HG03354 (cell line): Measurements from ENCODE around the gene YIPF2.
A peak's percentile ranks its signal among the peaks of the same experiment; 100 is the strongest.
"Not testable (repeated sequence)": the region's sequence is repeated elsewhere in the genome, so short reads cannot be mapped to it uniquely, and the experiment has no call there.

Experiments used
- ATAC-seq: cut with Tn5 transposase; IDR thresholded peaks from one replicate; pipeline ENCODE4 v1.9.1; 2021; ENCODE audit warnings: mild to moderate bottlenecking; ENCODE audit not compliant: unreplicated experiment, poor library complexity, severe bottlenecking

The YIPF2 gene

DNA sequence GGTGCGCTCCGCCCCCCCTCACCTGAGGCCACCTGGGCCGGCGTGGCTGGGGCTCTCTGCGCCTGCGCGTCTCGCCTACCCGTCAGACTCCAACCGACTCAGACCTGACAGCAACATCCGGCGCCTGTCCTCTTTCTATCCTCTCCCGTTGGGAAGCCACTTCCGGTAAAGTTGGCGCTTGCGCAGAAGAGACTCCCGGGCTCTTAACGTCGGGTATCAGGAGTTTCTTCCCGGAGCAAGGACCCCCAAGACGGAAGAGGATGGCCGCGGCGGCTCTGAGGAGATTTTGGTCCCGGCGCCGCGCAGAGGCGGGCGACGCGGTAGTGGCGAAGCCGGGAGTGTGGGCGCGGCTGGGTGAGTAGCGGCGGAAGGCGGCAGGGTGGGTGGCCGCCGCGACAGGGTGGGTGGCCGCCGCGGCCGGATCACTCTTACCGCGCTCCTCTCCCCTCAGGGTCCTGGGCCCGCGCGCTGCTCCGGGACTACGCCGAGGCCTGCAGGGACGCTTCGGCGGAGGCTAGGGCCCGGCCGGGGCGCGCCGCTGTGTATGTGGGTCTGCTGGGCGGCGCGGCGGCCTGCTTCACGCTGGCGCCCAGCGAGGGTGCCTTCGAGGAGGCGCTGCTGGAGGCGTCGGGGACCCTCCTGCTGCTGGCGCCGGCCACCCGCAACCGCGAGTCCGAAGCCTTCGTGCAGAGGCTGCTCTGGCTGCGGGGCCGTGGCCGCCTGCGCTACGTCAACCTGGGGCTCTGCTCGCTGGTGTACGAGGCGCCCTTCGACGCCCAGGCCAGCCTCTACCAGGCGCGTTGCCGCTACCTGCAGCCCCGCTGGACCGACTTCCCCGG is at the start of gene YIPF2, which contains the start of gene TIMM29:
Gene YIPF2 (minus strand): TSS at position 77 of the 839 bp plus-strand sequence. CDS start 229 bp downstream, outside the sequence.
Gene TIMM29 (plus strand): TSS at position 249 of the 839 bp plus-strand sequence. CDS start 12 bp downstream, at position 261.
- peak; percentile 81 for ATAC-seq

DNA sequence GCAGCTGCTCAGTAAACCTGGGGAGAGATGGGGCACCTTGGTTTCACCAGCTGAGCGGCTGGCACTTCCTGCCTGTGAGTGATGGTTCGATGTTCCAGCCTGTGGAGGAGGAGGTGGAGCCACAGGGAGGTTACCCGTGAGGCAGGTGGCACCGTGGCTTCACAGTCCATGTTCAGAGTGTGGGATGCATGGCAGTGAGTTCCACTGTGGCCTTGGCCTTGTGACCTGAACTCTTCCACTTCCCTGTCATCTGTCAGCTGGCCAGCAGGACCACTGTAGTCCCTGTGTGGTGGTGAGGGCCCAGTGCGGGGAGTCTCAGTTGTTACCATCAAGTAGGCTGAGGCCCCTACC is 49.3 kb upstream of the YIPF2 start:
- no peak for ATAC-seq

DNA sequence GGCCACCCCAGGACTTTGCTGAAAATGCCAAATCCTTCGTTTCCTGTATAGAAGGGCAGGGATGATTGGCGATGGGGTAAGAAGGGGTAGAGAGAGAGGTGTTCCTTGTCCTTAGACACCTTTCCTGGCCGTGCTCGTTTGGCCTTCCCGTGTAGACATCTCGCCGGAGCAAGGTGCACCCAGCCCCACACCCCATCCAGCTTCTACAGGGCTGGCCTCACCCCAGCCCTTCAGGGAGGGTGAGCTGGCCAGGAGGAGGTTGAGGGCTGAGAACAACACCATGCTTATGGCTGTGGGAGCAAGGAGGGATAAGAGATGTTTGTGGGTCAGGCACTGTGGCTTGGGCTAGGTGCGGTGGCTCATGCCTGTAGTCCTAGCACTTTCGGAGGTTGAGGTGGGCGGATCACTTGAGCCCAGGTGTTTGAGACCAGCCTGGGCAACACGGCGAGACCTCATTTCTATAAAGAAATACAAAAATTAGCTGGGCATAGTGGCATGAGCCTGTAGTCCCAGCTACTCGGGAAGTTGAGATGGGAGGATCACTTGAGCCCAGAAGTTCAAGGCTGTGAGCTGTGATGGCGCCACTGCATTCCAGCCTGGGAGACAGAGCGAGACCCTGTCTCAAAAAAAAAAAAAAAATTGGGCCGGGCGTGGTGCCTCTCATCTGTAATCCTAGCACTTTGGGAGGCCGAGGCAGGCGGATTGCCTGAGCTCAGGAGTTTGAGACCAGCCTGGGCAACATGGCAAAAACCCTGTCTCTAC is 47.9 kb upstream of the YIPF2 start:
- ATAC-seq, result no peak

DNA sequence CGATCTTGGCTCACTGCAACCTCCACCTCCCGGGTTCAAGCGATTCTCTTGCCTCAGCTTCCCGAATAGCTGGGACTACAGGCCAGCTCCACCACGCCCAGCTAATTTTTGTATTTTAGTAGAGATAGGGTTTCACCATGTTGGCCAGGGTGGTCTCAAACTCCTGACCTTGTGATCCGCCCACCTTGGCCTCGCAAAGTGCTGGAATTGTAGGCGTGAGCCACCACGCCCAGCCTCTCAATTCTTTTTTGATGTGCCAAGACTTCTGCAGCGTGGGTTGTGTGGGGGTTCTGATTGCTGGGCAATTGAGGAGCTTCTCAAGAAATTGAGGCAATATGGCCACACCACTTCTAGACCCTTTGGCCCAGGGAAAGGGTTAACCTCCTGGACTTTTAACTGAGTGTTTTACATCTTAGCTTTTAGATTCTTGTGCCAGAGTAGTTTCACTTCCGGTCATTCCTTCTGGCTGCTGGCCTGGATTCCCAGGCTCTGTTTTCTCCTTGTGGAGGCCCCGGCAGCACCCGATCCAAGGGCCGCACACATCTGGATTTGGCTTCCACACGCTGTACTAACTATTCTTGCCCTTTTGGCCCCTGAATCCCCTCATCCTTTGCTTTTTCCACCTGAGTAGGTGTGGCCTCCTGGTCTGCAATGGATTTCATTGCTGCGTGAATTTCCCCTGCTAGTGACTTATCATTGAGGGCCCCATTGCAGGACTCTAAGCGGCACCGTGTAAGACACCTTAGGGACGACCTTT is 47.1 kb upstream of the YIPF2 start:
- ATAC-seq, result no peak

DNA sequence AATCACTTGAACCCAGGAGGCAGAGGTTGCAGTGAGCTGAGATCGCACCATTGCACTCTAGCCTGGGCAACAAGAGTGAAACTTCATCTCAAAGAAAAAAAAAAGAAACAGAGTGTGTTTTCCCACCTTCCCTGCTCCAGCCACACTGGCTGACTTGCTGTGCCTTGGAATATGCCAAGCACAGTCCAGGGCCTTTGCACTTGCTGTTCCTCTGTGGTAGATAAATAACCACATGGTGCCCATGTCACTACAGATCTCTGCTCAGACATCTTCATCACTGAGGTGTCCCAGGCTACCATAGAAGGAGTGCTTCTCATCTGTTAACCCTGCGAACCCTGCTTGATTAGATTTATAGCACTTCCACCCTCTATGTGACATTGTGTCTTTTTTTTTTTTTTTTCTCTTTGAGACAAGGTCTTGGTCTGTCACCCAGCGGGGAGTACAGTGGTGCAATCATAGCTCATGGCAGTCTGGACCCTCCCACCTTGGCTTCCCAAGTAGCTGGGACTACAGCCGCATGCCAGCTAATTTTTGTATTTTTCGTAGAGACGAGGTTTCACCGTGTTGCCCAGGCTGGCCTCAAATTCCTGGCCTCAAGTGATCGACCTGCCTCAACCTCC is 42.8 kb upstream of the YIPF2 start:
- ATAC-seq, result no peak

DNA sequence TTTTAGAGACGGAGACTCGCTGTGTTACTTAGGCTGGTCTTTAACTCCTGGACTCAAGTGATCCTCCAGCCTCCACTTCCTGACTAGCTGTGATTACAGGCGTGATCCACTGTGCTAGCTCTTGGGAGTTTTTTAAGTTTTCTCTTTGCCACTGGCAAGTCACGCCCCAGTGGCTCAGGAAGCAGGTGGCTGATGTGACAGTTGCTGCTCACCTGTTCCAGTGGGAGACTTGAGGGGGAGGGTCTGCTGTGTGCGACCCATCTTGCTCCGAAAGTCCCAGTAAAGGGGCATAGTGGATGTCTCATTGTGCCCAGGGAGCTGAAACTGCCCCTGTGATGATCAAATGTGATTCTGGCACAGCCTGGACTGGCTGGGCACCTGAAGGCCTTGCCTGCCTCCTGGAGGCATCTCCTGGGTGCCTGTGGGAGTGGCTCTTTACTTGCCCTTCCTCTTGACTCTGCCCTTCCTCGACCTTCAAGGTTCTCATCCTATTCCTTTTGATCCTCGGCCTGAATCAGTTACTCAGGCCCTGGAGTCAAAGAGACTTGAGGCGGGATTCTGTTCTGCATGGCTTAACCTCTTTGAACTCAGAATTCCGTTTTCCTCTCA is 40.2 kb upstream of the YIPF2 start:
- no peak for ATAC-seq

DNA sequence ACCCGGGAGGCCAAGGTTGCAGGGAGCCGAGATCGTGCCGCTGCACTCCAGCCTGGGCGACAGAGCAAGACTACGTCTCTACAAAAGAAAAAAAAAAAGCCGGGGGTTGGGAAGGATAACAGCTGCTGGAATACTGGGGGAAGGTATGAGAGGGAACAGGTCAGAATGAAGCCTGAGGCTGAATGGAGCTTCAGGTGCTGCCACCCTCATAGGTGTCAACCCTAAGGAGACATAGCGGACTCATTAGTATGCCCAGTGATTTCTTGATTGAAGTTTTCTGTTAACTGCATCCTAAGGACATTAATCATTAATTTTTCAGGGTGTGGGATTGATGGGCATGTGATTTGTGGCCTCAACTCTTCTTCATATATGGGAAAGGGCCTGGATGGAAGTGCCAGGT is 38.4 kb upstream of the YIPF2 start:
- ATAC-seq, result no peak

DNA sequence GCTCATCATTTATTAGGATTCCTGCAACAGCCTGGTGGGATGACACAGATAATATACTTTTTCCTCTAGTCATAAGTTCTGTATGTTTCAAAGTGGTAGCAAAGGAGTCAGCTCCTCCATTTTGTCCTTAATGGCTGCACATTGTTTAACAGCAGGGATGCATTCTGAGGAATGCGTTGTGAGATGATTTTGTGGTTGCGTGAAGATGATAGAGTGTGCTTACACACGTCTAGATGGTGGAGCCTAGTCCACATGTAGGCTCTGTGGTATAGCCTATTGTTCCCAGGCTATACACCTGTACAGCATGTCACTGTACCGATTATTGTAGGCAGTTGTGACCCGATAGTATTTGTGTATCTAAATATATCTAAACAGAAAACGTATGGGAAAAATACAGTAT is 37.0 kb upstream of the YIPF2 start:
- no peak for ATAC-seq

DNA sequence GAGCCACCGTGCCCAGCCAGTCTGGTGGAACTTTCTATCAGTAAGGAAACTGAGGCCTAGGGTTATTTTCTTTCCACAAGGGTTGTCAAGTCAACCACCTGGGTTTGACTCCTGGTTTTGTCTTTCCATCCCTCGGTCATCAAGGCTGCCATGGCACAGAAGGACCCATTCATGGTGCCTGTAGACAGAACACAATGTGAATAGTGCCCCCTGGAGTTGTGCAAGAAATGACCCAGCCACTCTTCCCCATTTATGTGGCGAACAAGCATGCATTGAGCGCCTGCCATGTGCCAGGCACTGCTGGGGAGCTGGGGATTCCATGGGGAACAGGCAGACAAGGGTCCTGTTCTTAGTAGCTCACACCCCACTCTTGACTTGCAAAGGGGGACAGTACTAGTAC is 36.5 kb upstream of the YIPF2 start:
- ATAC-seq, result no peak

DNA sequence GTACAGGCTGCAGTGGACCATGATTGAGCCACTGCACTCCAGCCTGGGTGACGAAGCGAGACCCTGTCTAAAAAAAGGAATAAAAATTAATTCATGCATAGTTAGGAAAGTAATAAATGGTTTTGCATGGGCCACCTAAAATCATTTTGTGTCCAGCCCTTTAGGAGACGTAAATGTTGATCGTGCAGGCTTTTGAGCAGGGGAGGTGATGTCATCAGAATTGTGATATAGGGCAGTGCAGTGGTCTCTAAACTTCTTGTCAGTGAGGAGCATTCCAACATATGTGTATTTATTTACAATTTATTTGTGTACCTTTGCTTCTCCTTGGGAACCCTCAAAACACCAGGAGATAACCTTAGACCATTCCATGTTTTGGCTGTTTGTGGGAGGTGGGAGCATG is 35.4 kb upstream of the YIPF2 start:
- no peak for ATAC-seq

DNA sequence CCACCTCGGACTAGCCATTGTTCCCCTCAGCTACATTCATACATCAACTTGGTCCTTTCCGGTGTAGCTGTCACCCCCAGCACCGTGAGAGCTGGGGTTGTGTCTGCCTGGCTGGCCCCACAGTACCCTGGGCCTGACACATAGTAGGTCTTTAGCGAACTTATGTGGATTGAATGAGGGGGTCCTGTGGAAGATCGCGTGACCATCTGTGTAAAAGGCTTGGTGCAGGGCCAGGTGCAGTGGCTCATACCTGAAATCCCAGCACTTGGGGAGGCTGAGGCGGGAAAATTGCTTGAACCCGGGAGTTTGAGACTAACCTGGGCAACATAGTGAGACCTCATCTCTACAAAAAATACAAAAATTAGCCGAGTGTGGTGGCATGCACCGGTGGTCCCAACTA is 34.4 kb upstream of the YIPF2 start:
- no peak for ATAC-seq

DNA sequence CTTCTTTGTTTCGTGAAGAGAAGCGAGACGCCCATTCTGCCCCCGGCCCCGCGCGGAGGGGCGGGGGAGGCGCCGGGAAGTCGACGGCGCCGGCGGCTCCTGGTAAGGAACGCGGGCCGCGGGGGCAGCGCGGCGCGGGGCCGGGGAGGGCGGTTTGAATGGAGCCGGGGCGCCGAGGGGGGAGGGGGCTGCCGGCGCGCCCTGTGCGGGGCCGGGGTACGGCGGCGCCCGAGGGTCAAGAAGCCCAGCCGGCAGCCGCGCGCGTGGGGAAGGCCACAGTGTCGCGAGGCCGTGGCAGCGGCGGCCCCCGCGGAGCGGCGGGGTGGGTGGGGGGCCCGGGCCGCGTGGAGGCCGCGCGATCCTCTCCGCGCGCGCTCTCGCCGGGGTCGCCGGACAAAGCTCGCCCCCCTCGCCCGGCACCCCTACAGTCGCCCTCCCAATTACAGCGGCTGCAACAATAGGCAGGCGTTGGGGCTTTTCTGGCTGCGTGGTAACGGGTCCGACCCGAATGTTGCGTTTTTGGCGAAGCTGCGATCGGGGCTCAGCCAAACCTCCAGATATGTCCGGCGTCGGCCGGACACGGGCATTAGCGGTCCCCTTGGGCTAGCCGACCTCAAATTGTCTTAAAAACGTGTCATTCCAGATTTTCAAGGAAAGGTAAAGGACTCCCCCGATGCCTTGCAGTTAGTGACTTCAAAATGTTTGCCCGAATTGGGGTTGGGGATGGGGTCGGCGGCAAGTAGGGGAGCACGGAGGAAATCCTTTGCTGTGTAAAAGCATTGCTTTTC is 32.8 kb upstream of the YIPF2 start:
- ATAC-seq, result peak; percentile 49

DNA sequence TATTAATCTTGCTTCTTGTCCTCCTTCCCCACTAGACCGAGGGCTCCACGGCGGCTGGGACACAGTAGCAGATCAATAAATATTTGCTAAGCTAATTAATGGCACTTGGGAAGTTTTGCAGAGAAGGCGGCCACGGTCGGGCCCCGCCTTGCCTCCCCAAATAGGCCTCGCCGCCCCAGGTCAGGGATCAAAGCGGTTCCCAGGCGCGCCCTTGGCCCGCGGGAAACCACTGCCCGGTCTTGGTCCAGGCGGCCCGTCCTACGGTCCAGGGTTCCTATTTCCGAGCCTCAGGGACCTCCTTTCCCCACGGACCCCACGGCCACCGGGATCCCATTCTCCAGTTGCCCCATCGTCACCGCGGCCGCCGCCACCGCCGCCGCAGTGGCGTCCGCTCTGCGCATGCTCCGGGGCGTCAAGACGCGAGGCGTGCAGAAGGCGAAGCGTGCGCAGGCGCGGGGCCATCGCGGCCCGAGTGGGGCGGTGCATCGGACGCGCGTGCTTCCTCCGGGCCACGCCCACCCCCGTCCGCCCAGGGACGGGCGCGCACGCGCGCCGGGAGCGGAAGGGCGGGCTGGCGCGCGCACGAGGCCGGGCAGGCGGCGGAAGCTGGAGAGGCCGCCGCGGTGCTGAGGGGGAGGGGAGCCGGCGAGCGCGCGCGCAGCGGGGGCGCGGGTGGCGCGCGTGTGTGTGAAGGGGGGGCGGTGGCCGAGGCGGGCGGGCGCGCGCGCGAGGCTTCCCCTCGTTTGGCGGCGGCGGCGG is 32.1 kb upstream of the YIPF2 start, which contains the start of gene SMARCA4:
Gene SMARCA4 (plus strand): TSS at position 717 of the 759 bp plus-strand sequence. CDS start 23,122 bp downstream, outside the sequence.
- ATAC-seq, result peak; percentile 79

DNA sequence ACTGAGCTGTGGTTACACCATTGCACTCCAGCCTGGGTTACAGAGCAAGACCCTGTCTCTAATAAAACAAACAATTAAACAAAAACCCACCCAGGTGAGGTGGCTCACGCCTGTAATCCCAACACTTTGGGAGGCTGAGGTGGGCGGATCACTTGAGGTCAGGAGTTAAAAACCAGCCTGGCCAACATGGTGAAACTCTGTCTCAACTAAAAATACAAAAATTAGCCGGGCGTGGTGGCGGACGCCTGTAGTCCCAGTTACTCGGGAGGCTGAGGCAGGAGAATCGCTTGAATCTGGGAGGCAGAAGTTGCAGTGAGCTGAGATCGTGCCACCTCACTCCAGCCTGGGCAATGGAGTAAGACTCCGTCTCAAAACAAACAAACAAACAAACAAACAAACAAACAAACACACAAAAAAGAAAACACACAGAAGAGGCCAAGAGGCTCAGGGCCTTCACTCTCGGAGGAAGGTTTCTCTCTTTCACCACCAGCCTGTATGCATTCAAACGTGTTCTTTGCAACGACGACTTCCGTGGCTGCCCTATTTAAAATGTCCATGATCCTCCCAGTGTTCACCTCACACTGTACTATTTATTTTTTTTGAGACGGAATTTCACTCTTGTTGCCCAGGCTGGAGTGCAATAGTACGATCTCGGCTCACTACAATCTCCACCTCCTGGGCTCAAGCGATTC is 31.0 kb upstream of the YIPF2 start:
- ATAC-seq, result not testable (repeated sequence)

DNA sequence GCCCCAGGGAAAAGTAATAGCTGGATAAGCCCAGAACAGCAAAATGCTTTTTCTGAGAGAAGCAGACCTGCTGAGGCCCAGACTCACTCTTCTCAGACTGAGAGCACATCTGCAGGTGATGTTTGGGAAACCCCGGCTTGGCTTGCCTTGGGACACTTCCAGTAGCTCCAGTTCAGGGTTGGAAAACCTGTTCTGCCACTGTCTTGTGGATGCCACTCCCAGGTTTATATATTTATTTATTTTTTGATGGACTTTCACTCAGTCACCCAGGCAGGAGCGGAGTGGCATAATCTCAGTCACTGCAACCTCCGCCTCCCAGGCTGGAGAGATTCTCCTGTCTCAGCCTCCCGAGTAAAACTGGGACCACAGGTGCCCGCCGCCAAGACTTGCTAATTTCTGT is 24.4 kb upstream of the YIPF2 start:
- no peak for ATAC-seq

DNA sequence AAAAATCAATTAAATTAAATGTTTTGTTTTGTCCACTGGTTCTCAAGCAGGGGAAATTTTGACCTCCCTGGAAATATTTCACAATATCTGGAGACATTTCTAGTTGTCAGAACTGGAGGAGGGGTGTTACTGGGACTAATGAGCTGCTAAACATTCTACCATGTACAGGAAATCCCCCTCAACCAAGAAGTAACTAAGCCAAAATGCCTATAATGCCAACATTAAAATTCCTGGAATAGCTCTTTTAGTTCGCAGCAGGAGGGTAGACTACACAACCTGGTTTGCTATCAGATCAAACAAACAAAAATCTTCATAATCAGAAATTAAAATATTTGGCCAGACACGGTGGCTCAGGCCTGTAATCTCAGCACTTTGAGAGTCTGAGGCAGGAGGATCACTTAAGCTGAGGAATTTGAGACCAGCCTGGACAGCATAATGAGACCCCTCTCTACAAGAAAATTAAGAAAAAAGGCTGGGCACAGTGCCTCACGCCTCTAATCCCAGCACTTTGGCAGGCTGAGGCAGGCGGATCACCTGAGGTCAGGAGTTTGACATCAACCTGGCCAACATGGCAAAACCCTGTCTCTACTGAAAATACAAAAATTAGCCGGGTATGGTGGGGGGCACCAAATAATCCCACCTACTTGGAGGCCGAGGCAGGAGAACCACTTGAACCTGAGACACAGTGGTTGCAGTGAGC is 18.7 kb upstream of the YIPF2 start:
- no peak for ATAC-seq

DNA sequence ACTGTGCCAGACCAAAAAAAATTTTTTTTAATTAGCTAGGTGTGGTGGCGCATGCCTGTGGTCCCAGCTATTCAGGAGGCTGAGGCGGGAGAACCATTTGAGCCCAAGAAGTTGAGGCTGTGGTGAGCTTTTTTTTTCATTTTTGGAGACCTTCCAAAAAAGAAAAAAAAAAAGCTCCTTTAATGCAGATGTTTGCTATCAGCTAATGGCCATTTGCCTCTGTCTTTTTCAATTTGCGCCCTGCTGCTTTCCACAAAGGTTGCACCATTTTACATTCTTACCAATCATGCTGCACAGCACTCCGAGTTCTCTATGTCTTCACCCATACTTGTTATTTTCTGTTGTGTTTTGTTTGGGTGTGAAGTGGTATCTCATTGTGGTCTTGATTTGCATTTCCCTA is 16.8 kb upstream of the YIPF2 start:
- no peak for ATAC-seq
